GM21825 (cell line): ENCODE results near the gene PAQR7.
A peak's percentile ranks its signal among the peaks of the same experiment; 100 is the strongest.

ENCODE experiments used
- ATAC-seq: cut with Tn5 transposase; IDR thresholded peaks from one replicate; pipeline ENCODE4 v1.9.1; 2021; ENCODE audit warnings: mild to moderate bottlenecking, moderate library complexity; ENCODE audit not compliant: unreplicated experiment

Gene PAQR7

DNA sequence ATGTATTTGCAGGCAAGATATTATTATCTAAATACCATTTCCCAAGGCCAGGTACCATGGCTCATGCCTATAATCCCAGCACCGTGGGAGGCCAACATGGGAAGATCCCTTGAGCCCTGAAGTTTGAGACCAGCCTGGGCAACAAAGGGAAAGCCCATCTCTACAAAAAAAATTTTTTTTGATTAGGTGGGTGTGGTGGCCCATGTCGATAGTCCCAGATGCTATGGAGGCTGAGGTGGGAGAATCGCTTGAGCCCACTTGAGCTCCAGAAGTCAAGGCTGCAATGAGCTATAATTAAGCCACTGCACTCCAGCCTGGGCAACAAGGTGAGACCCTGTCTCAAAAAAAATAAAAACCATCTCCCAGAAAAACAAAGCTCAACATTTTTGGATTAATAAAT is 28.5 kb upstream of the PAQR7 start:
- no peak for ATAC-seq

DNA sequence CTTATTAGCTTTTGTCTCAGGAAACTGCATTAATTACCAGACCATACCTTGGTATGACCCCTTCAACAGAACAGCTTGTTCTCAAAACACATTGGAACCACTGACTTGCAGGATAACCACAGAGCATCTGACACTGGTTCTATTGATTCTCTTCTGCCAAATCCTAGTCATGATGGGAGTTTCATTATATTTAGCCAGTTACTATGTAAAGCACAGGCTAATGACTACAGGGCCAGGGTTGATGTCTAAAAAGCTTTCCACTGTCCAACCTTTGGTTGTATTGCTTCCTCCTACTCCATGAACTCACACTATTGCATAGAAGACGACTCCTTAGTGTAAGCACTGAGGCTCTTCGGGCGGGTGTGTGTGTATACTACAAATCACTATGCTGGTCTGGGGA is 27.0 kb upstream of the PAQR7 start:
- no peak for ATAC-seq

DNA sequence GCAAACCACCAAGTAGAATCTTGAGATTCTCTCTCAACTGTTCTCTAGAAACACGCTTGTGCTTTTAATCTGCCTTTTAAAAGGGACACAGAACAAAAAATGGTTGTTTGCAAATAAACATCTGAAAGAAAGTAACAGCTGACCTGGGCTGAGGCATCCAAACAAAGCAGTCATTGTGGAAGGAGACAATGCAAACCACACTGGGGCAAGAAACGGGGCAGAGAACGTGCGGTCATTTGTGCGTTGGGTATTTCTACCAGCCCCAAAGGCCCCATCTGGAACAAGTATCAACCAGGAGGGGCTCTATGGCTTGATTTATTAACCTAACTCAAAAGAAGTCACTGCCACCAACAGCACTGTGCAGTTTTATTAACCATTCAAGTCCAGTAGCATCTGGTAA is 24.7 kb upstream of the PAQR7 start:
- ATAC-seq: no peak

DNA sequence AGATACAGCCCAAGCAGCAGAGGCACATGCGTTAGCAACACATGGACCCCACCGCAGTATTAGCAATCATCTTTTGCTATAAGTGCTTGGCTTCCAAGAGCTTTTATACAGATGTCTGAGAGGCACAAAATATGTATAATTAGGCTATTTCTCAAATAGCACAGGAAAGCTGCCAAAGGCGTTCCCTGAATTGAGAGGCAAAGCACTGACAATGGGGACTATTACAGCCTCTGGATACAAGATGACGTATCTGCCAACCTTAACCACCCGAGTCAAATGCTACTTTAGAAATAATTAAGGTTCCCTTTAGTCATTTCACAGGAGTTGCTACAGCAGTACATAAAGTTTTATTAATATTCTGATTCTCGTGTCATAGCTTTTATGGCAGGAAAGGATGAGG is 24.3 kb upstream of the PAQR7 start:
- no peak for ATAC-seq

DNA sequence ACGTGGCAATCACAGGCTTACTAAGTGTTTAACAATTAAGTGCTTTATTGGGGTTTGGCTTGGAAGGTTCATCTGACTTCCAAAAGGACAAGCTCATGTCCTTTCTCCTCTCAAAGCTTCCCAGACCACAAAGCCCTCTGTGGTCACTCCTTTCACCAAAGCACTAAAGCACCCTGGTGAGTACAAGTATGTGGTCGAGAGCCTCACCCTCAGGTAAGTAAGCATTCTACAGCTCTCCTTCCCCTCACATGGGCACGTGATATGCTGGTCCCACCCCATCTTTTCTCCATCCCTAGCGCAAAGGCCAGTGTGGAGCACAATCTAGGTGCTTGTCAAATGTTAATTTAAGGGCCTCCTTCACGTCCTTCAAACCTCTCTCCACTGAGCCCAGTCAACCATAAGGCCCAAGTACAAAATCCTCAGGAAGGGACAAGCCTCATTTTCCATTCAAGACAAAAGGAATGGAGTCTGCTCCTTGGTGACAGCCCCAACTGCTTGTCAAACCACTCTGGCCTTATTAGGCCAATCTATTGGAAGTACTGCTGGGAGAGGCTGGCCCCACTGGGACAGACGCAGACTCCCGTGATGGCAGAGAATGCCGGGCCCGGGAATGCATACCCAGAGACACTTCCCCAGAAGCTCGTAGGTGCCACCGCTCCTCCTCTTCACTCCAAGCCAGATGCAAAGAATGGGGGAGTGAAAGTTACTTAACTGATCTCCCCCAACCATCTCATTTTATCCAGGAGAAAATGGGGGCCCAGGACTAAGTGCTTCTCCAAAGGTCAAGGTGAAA is 22.9 kb upstream of the PAQR7 start:
- no peak for ATAC-seq

DNA sequence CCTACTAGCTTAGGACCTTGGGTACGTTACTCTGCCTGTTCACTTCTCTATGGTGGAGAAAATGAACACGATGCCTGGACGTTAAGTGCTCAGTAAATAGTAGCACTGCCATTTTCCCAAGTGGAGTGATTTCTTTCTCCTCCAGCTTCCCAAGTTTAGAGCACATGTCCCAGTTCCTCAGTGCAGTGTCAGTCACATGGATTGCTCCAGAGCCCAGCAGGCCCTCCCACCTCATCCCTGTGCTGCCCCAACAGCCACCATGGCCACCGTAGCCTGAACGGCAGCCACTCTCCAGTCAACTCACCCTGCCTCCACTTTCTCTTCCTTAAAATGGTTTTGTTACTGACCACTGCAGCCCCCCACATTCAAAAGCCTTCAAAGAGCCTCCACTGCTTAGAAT is 22.2 kb upstream of the PAQR7 start:
- ATAC-seq: no peak

DNA sequence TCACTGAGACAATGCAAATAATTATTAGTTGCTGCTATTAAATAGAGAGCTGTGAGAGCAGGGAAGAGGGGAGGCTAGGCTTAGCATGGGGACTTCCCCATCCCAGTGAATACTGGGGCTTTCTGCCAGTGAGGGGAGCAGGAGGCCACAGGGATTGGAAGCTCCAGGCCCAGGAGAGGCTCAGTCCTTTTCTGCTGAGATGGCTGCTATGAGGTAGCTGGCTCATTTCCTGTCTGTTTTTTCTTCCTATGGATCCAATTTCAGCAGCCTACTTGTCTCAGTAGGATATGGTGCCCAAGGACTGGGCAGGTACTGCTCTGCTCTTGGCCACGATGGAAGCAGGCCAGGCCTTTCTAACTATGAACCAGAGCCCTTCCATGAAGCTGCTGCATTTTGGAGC is 20.8 kb upstream of the PAQR7 start:
- ATAC-seq: no peak

DNA sequence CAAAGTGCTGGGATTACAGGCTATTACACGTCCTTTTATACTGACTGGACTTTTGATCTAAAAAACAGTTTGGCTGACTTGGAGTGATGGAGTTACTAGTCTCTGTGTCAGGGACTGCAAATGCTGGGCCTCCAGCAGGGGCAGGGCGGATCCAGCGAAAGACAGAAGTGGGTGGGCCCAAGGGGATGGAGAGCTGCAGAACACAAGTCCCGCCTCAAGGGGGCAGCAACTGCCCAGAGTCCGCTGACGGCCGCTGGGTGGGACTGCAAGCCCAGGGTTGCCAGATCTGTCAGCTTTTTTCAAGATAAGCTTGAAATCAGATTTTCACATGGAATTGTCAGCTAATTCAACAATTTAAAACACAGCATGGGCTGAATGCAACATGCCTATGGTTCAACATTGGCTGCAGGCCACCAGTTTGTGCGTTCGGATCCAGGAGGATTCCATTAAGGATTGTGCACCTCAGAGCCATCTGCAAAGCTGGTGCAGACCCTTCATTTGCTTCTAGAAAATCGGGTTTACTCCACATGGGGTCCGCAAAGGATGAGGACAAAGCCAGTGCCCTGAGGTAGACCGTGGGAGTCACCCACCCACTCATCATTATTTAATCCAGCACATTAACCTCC is 20.0 kb upstream of the PAQR7 start:
- ATAC-seq: peak; percentile 88

DNA sequence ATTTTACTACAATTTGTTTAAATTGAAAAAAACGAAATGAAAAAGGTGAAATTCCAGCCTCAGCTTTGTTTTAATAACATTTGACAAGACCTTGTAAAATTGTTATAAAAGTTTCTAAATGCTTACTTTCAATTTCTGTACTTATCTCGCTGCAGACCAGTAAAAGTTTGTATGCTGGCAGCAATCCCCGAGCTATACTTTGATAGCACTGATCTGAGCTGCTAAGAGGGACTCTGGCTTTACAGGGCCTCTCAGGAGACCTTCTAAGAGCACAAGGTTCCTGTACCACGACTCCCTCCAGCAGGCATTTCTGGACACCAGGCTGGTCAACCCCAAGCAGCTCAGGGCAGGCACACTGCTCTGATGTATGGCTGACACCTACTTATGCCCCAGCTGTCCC is 17.6 kb upstream of the PAQR7 start:
- no peak for ATAC-seq

DNA sequence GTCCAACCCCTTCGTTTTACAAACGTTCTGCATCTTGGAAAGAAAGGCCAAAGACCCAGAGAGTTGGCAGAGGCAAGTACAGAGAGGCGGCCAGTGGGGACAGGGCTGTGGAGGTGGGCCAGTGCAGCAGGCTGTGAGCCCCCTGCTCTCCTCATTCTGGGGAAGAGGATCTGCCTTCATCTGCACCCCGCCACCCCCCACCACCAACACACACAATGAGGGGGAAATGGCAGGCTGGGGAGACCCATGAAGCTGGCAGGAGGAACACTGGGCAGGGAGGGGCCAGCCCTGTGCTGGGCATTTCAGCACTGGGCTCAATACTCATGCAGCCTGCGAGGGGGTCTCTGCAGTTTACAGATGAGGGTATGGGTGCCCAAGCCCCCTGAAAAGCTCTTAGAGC is 16.1 kb upstream of the PAQR7 start:
- no peak for ATAC-seq

DNA sequence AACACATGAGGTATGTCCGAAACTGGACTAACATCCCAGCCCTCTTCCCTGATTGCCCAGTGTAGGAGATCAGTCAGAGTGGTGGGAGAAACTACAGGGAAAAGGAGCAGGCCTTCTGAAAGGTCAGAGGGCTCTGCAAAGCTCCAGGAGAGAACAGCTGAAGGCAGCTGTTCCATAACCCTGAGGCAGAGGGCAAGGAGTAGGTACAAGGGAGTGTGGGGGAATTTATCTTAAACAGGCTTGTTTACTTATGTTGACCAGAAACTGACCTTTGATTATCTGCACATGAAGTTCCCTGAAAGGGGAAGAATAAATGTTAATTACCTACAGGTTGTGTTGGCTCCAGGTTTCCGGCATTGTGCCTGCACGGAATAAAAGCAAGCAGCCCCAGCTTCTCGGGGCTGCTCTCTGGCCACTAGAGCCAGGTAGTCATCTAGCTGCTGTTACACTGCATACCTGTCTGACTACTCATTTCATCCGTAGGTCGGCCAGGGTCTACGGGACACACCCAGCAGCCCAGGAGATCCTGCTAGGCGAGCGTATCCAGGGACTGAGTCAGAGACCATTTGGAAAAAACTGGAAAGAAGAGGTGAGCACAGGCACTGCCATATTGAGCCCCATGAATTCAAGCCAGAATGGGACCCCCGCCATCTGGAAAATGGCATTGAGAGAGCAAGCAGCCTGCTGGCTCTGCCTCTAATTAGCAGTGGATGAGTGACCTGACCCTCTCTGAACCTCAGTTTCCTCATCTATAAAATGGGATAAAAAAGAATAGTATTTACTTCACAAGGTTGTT is 14.9 kb upstream of the PAQR7 start:
- ATAC-seq: no peak

DNA sequence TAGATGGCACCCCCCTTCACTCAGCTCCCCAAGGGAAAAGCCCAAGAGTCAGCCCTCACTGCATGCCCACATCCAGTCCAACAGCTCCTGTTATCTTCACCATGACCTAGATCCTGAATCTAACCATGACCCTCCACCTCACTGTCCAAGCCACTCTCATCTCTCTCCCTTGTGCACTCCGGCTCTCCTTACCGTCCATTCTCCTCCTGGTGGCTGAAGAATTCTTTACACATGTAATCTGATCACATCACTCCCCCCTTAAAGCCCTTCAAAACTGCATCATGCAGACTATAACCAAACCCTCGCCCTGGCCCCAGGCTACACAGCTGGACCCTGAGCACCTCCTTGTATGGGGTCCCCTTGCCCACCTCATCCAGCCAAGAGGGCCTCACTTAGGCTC is 14.0 kb upstream of the PAQR7 start:
- no peak for ATAC-seq

DNA sequence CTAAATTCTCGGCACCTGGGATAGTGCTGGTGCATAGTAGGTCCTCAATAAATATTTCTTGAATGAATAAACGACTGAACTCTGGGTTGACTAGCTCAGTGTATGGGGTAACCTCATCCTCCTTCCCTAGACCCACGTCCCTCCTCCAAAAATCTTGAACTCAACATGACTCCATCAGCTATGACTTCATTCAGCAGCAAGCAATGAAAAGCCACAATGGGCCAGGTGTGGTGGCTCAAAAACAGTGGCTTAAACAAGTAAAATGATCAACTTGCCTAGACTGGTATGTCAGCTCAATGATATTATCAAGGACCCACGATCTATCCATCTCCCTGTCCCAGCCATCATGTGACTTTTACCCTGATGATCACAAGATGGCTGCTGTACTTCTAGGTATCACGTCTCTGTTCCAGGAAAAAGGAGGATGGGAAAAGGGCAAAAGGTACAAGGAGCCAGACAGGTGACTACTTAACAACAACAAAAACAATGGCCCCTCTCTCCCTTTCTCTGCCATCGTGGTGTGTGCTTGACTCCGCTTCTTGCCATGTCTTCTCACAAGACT is 13.0 kb upstream of the PAQR7 start:
- ATAC-seq: no peak

DNA sequence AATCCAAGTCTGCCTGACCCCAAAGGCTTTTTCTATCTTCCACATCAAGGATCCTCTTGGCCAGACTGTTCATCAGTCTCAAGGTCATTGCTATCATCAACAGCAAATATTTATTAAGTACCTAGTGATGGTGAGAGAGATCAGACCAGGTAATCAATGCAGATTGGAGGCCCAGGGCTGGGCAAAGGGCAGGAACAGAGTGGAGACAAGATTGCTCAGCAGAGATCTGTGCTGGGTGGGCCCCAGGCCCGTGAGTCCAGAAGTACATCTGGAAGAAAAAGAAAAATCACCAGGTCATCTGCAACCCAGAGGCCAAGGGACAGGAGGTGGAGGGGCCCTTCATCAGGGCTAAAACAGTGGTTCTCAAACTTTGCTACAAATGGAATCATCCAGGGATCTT is 10.1 kb upstream of the PAQR7 start:
- no peak for ATAC-seq

DNA sequence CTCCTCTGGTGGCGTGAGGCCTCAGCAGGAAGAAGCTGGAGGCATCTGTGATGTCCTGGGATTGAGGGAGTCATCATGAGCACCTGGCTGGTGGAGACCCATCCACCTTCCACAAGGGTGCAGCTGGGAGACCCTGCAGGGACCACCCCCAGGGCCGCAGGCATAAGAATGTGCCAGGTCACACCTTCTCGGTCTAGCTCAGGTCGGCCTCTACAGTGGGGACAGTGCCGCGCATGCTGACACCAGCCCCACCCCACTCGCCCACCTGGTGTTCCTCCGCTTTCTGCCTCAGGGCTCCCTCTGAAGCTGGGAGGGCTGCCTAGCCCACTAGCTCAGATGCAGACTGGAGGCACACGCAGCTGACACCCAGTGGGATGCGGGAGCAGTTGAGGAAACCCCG is 5.8 kb upstream of the PAQR7 start:
- ATAC-seq: no peak

DNA sequence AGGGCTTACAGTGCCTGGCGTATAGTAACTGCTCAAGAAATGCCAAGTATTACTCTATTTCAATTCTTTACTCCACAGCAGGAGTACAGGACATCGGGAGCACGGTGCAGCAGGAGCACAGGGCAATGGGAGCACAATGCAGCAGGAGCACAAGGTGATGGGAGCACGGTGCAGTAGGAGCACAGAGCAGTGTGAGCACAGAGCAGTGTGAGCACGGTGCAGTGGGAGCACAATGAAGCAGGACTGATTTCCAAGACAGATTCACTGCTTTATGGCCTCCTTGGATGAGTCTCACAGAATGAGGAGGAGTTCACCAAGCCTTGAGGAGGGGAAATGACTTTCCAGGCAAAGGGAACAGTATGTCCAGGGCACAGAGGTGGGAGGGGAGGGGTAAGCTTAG is 5.0 kb upstream of the PAQR7 start:
- no peak for ATAC-seq

DNA sequence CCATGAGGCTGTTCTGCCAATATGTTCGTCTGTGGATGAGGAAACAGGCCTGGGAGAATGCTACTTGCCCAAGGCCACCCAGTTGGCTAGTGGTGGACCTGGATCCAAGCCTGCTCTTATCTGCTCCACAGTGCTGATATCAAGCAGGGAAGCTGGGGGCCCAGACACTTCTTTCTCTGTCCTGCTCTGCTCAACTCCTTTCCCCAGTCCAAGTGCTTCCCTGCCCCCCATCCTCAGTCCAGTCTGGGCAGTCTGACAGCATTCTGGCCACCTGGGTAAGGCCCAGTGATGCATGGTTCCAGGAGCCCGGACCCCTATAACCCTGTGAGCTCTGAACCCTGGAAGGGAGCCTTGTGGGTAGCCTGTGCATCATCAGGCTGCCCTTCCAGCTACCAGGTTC is 4.2 kb upstream of the PAQR7 start:
- no peak for ATAC-seq

DNA sequence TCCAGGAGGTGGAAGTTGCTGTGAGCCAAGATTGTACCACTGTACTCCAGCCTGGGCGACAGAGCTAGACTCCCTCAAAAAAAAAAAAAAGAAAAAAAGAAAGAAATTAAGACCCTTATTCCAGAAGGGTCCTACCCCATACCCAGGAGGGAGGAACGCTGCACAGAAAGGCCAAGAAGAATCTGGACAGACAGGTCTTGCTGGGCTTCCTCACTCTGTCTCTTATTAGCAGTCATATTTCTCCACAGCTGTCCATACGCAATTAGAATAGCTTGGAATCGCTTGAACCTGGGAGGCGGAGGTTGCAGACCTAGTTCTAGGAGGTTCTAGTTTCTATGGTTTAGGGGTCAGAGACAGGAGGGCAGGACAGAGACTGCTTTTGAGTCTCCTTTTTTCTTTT is 3.2 kb upstream of the PAQR7 start:
- ATAC-seq: no peak

DNA sequence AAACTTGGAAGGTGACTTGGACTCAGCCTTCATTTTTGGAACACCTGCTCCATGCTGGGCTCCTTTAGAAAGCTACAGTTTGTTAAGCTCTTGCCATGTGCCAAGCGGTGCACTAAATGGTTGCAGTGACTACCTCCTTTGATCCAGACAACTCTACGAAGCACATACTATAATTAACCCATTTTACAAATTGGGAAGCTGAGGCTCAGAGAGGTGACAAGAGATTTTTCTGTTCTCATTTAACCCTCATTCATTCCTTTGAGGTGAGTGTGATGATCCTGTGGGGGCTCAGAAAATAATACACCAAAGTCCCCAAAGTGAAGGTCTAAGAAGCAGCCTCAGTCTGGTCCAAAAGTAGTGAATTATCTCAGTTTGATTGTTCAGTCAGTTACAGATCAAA is 1.6 kb upstream of the PAQR7 start:
- no peak for ATAC-seq

DNA sequence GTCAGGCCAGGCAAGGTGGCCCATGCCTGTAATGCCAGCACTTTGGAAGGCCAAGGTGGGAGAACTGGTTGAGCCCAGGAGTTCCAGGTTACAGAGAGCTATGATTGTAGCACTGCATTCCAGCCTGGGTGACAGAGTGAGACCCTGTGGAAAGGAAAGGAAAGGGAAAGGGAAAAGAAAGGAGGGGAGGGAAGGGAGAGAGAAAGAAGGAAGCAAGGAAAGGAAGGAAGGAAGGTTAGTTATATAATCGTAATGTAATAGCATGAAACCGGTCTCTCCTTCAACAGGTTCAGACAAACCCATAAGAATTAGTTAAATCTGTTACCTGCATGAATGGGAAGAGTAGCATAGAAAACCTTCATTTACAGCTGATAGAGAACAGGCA is 1.2 kb upstream of the PAQR7 start:
- ATAC-seq: no peak

DNA sequence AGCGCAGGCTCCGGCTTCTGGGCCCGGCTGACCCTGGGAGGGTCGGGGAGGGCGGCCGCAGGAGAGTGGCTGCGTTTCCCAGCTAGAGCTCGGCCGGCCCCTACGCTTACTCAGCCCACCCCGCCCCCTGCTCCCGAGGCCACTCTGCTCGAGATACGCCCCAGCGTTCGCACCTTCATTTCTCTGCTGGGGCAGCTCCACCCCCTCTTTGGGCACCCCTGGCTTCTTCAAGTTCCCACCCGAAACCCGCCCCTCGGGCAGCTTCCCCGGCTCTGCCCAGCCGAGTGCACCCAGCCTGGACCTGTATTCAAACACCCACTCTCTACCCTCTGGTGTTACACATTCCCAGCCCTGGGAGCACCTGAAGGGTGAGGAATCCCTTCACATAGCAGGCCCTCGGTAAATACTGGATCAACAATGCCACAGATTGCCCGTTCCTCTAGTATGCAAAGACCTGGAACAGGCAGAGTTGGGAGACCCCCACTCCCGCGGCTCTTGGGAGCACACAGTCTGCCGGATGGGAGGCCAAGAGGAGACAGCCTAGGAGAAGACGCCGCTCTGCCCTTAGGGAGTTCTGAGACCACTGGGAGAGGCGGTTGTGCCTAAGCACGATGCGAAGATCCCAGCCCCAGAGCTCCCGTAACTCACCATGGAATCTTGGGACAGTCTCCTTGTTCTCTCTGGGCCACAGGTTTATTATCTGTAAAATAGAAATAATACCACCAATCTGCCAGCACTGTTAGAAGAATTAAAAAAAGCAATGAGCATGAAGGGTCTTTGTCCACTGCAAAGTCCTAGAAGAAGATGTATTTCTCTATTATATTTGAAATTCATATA is 566 bp upstream of the PAQR7 start:
- ATAC-seq: peak; percentile 7
